22Rv1 (cell line): ENCODE measurements around the gene DHRS12.

Experiments
- H3K27ac ChIP-seq: fragments of 450-650 bp; 2 replicates; pipeline ENCODE4 v1.5.1; 2017
- CTCF ChIP-seq: fragments of 450-650 bp; IDR thresholded peaks from 2 replicates; pipeline ENCODE4 v1.5.1; 2017; ENCODE audit warnings: mild to moderate bottlenecking
- ZFX ChIP-seq: fragments of 450-650 bp; IDR thresholded peaks from 2 replicates; pipeline ENCODE4 v1.6.1; 2017; ENCODE audit warnings: antibody characterized with exemption, borderline replicate concordance

Gene DHRS12

DNA sequence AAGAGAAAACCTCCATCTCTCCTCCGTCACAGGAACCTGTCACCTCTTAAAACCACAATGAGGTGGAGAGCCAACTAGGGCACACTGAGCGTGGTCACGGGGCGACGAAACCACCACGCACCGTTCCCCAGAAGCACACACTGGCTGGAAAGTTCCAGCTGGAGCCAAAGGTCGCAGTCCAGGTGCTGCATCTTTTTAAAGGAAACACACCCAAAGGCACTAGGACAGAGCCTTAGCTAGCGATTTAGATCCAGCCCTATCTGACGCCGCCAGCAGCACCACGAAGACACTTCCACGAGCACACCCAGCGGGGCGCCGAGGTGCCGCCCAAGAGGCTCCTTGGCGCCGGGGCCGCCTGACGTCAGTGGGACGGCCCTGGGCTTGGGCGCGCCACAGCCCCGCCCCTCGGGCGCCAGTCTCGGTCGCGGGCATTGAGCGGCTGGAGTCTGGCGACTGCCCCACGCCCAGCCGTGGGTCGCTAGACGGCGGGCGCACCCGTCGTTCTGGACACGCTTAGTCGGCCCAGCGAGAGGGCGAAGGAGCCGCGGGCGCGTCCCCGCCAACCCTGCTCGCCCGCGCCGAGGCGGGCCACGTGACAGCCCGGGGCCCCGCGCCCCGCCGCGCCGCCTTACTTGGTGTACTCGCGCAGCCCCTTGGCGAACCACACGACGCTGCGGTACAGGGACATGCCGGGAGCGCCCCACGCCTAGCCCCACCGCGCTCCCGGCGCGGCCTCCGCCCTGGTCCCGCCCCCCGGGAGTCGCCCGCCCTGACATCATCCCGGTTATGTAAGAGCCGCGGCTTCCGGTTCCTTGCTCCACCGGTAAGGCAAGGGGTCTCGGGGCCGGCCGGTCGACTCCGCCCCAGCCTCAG lies at the start of gene DHRS12:
DHRS12 (minus strand) TSS at position 742 of the 873 bp plus-strand sequence. CDS start 4,504 bp downstream, outside the sequence.
- peak within 1 kb of the TSS; percentile 95 for H3K27ac ChIP-seq
- 0 out of 2 replicates have a peak, but pooled peaks have one; percentile 4 for TF ChIP-seq CTCF
- TF ChIP-seq ZFX: no peak

DNA sequence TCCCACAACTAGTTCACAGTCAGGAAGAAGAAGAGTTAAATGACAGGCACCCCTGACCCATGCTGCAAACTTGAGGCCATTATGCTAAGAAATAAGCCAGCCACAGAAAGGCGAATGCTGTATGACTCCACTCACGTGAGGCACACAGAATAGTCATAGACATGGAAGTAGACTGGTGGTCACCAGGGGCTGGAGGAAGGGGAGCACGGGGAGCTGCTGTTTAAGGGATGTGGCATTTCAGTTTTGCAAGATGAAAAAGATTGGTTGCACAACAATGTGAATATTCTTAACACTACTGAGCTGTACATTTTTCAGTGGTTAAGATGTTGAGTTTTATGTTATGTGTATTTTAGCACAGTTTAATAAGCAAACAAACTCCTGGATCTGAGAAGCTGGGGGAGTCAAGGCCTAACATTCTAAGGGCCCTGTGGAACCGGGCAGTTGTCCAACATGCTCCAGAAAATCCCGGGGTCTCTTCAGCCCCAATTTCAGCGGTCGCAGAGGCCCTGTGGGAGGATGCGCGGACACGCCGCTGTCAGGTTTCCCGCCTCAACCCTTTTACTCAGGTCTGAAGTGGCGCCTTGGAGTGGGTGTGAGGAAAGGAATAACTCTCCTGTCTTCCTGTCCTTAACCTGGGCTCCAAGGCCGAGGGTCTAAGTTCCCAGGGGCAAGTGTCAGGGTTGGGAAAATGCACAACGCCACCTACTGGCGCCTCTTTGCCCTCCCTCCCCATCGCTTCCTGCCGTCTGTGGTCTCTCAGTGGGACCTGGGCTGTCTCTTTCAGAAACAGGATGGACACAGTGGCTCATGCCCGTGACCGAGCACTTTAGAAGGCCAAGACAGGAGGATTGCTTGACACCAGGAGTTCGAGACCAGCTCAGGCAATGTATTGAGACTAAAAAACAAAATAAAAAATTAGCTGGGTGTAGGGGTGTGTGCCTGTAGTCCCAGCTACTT lies 45.5 kb upstream of the DHRS12 start:
- H3K27ac ChIP-seq: peak overlapping the region; percentile 41
- TF ChIP-seq ZFX: no peak
- TF ChIP-seq CTCF: peak; percentile 81

DNA sequence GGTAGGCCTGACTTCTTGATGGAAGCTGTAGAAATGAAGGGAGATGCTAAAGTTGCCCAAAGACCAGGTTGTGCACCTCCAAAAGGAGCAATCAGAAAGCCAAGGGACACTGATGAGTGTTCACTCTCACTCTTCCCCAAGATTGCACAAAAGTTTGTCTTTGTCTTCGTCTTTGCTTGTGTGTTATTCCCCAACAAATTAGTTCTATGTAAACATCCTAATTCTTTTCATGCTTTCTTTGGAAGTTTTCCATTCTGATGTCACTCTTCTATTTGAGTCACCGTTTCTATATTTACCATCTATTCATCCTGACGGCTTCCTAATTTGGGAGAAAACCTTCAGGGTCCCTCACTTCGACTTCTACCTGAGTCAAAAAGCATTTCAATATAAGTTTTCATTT lies 44.7 kb upstream of the DHRS12 start:
- H3K27ac ChIP-seq: peak overlapping the region; percentile 41
- TF ChIP-seq CTCF (no peak), ZFX (no peak)

- TF ChIP-seq CTCF (no peak), ZFX (no peak)
- H3K27ac ChIP-seq: no peak overlapping the region
These were observed 42.8 kb upstream of the DHRS12 start for GRCh38 chr13:51846756-51847155.

GRCh38 chr13:51845574-51846318 lies 41.8 kb upstream of the DHRS12 start:
- TF ChIP-seq CTCF (no peak), ZFX (no peak)
- no peak overlapping the region for H3K27ac ChIP-seq

DNA sequence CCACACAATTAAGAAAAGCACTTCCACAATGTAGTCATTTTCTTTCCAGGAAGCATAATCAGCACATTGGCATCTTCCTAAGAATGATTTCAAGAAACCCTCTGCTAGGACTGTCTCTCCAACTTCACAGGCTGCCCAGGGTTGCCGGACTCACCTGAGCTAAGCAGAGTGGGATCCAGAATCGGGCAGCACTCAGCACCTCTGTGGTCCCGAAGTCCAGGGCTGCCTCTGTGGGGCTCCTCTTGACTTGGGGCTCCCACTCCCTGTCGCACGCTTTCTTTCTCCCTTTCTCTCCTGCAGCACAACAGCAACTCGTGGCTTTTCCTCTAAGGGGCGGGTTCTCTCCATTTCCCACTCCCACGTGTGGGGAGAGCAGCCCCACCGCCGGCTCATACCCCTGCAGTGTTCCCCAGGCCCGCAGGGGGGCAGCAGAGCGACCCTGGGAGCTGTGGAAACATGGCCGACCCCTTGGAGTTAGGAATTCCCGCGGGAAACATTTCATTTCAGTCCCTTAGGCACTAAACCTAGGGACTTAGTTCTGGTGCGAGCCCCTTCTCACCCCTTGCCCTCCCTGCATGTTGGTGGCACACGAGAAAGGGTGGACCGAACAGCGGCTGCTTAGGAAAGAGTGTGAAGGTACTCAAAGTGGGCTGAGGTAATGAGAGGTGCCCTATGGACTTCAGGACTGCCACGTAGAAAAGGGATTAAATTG lies 41.1 kb upstream of the DHRS12 start, which contains the start of gene TMEM272:
TMEM272 (minus strand) TSS at position 316 of the 712 bp plus-strand sequence. CDS start 6,647 bp downstream, outside the sequence.
- no peak within 1 kb of the TSS for H3K27ac ChIP-seq
- TF ChIP-seq ZFX: no peak
- peak; percentile 95 for TF ChIP-seq CTCF
